Astrocyte (in vitro differentiated cells and primary cell): Measurements from ENCODE around the gene MYCBPAP.

ENCODE experiments used
- EZH2 ChIP-seq: IDR thresholded peaks from 2 replicates; pipeline ENCODE4 v1.6.1; 2012; ENCODE audit warnings: mild to moderate bottlenecking, low read length, inconsistent platforms; ENCODE audit not compliant: insufficient read depth
- TF ChIP-seq, protein P1 (sequence below): IDR thresholded peaks from 2 replicates; pipeline ENCODE4 v1.5.1; 2011; ENCODE audit warnings: low read depth, mild to moderate bottlenecking, inconsistent platforms, low read length, moderate library complexity; ENCODE audit not compliant: insufficient read depth

GRCh38 chr17:50536683-50537646, 28.7 kb downstream of the MYCBPAP start:
- TF ChIP-seq, protein P1, sequence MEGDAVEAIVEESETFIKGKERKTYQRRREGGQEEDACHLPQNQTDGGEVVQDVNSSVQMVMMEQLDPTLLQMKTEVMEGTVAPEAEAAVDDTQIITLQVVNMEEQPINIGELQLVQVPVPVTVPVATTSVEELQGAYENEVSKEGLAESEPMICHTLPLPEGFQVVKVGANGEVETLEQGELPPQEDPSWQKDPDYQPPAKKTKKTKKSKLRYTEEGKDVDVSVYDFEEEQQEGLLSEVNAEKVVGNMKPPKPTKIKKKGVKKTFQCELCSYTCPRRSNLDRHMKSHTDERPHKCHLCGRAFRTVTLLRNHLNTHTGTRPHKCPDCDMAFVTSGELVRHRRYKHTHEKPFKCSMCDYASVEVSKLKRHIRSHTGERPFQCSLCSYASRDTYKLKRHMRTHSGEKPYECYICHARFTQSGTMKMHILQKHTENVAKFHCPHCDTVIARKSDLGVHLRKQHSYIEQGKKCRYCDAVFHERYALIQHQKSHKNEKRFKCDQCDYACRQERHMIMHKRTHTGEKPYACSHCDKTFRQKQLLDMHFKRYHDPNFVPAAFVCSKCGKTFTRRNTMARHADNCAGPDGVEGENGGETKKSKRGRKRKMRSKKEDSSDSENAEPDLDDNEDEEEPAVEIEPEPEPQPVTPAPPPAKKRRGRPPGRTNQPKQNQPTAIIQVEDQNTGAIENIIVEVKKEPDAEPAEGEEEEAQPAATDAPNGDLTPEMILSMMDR: no peak
- TF ChIP-seq EZH2: no peak
